Hepatocyte (in vitro differentiated cells): Measurements from ENCODE around the gene TAF4. TPM values are rescaled to one million over a fixed set of nuclear protein-coding genes. Genes with fewer than 3 reads are reported as not detected.

Experiments
- DNase-seq: peaks from one replicate; pipeline ENCODE4 v3.0.0-alpha.2; 2016; ENCODE audit warnings: low spot score
- H2AFZ ChIP-seq: fragments of 200-600 bp; sonication (generic); 2 replicates; pipeline ENCODE4 v1.6.0; 2016; ENCODE audit warnings: antibody characterized with exemption, mild to moderate bottlenecking
- H3K27ac ChIP-seq: fragments of 200-600 bp; sonication (generic); 2 replicates; pipeline ENCODE4 v1.5.1; 2016; ENCODE audit warnings: mild to moderate bottlenecking
- H3K27me3 ChIP-seq: fragments of 200-600 bp; sonication (generic); 2 replicates; pipeline ENCODE4 v1.6.1; 2016
- H3K36me3 ChIP-seq: fragments of 200-600 bp; sonication (generic); replicated peaks from 2 replicates; pipeline ENCODE4 v1.5.1; 2016; ENCODE audit warnings: low read depth; ENCODE audit not compliant: insufficient read depth
- H3K4me1 ChIP-seq: fragments of 200-600 bp; sonication (generic); 2 replicates; pipeline ENCODE4 v1.5.1; 2016; ENCODE audit warnings: mild to moderate bottlenecking, moderate library complexity; ENCODE audit not compliant: insufficient read depth
- H3K4me2 ChIP-seq: fragments of 200-600 bp; sonication (generic); 2 replicates; pipeline ENCODE4 v1.6.0; 2016
- H3K4me3 ChIP-seq: fragments of 200-600 bp; sonication (generic); 2 replicates; pipeline ENCODE4 v1.5.1; 2016; ENCODE audit warnings: mild to moderate bottlenecking
- H3K79me2 ChIP-seq: fragments of 200-600 bp; sonication (generic); 2 replicates; pipeline ENCODE4 v1.6.0; 2017; ENCODE audit warnings: mild to moderate bottlenecking
- H3K9me2 ChIP-seq: fragments of 200-600 bp; sonication (generic); replicated peaks from 2 replicates; pipeline ENCODE4 v1.6.0; 2017; ENCODE audit warnings: mild to moderate bottlenecking; ENCODE audit not compliant: insufficient read depth
- H3K9me3 ChIP-seq: fragments of 200-600 bp; sonication (generic); 2 replicates; pipeline ENCODE4 v1.5.1; 2016; ENCODE audit warnings: low read depth, mild to moderate bottlenecking
- H4K20me1 ChIP-seq: fragments of 200-600 bp; sonication (generic); 2 replicates; pipeline ENCODE4 v1.6.0; 2016; ENCODE audit warnings: mild to moderate bottlenecking; ENCODE audit not compliant: insufficient read depth, poor library complexity, severe bottlenecking
- CTCF ChIP-seq: fragments of 200-600 bp; sonication (generic); IDR thresholded peaks from 2 replicates; pipeline ENCODE4 v1.5.1; 2016; ENCODE audit warnings: antibody characterized with exemption, mild to moderate bottlenecking; ENCODE audit not compliant: poor library complexity
- EZH2 ChIP-seq: fragments of 200-600 bp; sonication (generic); IDR thresholded peaks from 2 replicates; pipeline ENCODE4 v1.6.1; 2016; ENCODE audit warnings: antibody characterized with exemption, mild to moderate bottlenecking, borderline replicate concordance
- EZH2phosphoT487 ChIP-seq: fragments of 200-600 bp; sonication (generic); IDR thresholded peaks from one replicate; pipeline ENCODE4 v1.6.1; 2018; ENCODE audit warnings: antibody characterized with exemption, mild to moderate bottlenecking, low read depth, moderate library complexity; ENCODE audit not compliant: unreplicated experiment, severe bottlenecking
- WGBS: methylation state at CpG from one replicate; pipeline ENCODE4 v1.1.6; 2016; ENCODE audit warnings: low lambda C conversion rate; ENCODE audit errors: missing lambda C conversion rate; 5-methylcytosine and 5-hydroxymethylcytosine counted together
- polyA plus RNA-seq: library from polyadenylated mRNA; unstranded; fragments of >200 nt; fragmentation: Nextera tagmentation; extraction: Ambion mirVana; gene quantifications from 2 replicates; pipeline ENCODE4 v1.2.1, GENCODE V29; 2016
- total RNA-seq: library from RNA; depleted of rRNA; stranded (reverse); fragments of >200 nt; gene quantifications from 2 replicates; pipeline ENCODE4 v1.2.3, GENCODE V29; 2014

The TAF4 gene
- total and polyA plus RNA-seq, 2 experiments from 2014 or later, result 2.9 to 6.6 TPM

- H3K27ac ChIP-seq, result no peak overlapping the region
- 92% methylated on average over 17 of the region's 17 CpGs for WGBS
- H2AFZ ChIP-seq, result no peak overlapping the region
- H3K4me3 ChIP-seq, result no peak overlapping the region
- no peaks in the 10 kb centered on the region for H3K9me3 ChIP-seq
- H3K27me3 ChIP-seq, result no peaks in the 10 kb centered on the region
- no peaks in the 10 kb centered on the region for H3K4me1 ChIP-seq
- H3K4me2 ChIP-seq, result no peak overlapping the region
- H4K20me1 ChIP-seq, result no peaks in the 10 kb centered on the region
- no peak for TF ChIP-seq CTCF
- TF ChIP-seq EZH2, result no peak
- TF ChIP-seq EZH2phosphoT487, result no peak
- no peaks in the 10 kb centered on the region for H3K9me2 ChIP-seq
- H3K79me2 ChIP-seq, result peaks cover 4% of the 10 kb centered on the region
- H3K36me3 ChIP-seq, result no peaks in the 10 kb centered on the region
- no peak for DNase-seq
Observed at GRCh38 chr20:62007127-62007647, 58.5 kb downstream of the TAF4 start.

DNA sequence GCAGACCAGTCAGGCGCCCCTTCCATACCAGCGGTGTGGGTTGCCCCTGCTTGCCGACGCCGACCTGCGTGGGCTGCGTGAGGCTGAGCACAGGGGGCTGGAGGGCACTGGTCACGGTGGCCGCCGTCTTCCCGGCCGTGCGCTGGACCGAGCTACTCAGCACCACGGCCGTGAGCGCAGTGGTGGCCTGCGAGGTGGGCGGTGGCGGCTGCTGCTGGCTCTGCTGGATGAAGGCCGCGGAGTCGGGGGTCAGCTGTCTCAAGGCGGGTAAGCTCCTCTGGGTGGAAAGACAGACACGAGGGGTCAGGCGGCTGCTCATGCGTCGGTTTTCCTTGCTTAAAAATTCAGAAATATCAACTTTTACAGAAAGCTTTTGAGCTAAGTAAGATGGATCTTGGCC lies 59.2 kb downstream of the TAF4 start:
- Histone ChIP-seq H3K4me3 (no peak overlapping the region), H3K4me2 (no peak overlapping the region), H3K27ac (no peak overlapping the region), H3K27me3 (no peaks in the 10 kb centered on the region), H2AFZ (no peak overlapping the region), H3K9me3 (no peaks in the 10 kb centered on the region), H3K4me1 (no peaks in the 10 kb centered on the region), H3K9me2 (no peaks in the 10 kb centered on the region), H4K20me1 (no peaks in the 10 kb centered on the region), H3K79me2 (peaks cover 4% of the 10 kb centered on the region), H3K36me3 (no peaks in the 10 kb centered on the region)
- WGBS, result 98% methylated on average over 28 of the region's 28 CpGs
- TF ChIP-seq EZH2phosphoT487, result no peak
- TF ChIP-seq EZH2, result no peak
- no peak for TF ChIP-seq CTCF
- DNase-seq, result no peak

DNA sequence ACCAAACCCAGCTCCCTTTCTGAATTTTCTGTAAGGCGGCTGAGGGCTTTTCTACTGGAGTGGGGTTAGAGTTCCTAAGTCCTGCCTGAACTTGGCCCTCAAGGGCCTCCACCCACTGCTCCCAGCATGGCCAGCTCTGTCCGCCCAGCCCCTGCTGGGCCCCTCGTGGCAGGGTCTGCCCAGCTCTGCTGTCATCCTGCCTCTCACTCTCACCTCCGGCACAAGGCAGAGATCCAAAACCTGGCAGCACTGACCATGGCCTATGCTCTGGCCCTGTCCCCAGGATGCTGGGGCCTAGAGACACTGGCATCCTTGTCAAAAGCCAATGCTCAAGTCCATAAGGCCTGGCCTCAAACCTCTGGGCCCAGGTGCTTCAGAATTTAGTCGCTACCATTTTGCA lies 61.1 kb downstream of the TAF4 start:
- TF ChIP-seq CTCF, result no peak
- no peak for TF ChIP-seq EZH2
- no peak for TF ChIP-seq EZH2phosphoT487
- WGBS, result 96% methylated on average over 5 of the region's 5 CpGs

More for the DNA sequence above, 61.1 kb downstream of the TAF4 start:
- no peaks in the 10 kb centered on the region for H3K27me3 ChIP-seq
- no peak overlapping the region for H3K27ac ChIP-seq
- H3K4me3 ChIP-seq, result no peak overlapping the region
- H3K4me1 ChIP-seq, result no peaks in the 10 kb centered on the region
- no peaks in the 10 kb centered on the region for H3K79me2 ChIP-seq
- H4K20me1 ChIP-seq, result no peaks in the 10 kb centered on the region
- H2AFZ ChIP-seq, result no peak overlapping the region
- DNase-seq, result no peak
- H3K9me2 ChIP-seq, result no peaks in the 10 kb centered on the region
- no peak overlapping the region for H3K4me2 ChIP-seq
- H3K36me3 ChIP-seq, result no peaks in the 10 kb centered on the region
- H3K9me3 ChIP-seq, result no peaks in the 10 kb centered on the region
